GM12892 (cell line): ENCODE measurements around the gene NFKB1.

Experiments
- POLR2A ChIP-seq: IDR thresholded peaks from 2 replicates; pipeline ENCODE4 v1.6.1; 2011; ENCODE audit warnings: low read depth, low read length, control low read depth
- POLR2AphosphoS5 ChIP-seq: IDR thresholded peaks from 2 replicates; pipeline ENCODE4 v1.6.1; 2011; ENCODE audit warnings: low read depth, low read length, control low read depth
- TAF1 ChIP-seq: IDR thresholded peaks from 2 replicates; pipeline ENCODE4 v1.6.1; 2011; ENCODE audit warnings: low read depth, mild to moderate bottlenecking, control low read depth, low read length, borderline replicate concordance

DNA sequence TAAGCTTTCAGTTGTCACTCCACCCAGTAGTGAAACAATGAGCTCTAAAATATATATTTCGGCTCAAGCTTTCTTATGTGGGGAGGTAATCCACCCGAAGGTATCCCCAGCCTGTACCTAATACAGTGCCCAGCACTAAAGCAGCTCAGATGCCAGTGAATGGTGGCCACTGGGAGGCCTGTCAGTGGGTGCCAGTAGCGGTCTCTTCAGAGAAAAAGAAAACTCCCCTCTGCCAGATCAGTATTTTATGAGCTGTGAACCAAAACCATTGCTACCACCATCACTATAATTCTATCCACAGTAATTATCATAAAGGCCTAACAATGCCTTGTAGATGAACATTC, 835 bp upstream of the NFKB1 start:
- TF ChIP-seq POLR2A (no peak), TAF1 (no peak), POLR2AphosphoS5 (no peak)
